DMS114 treated with DMSO at 0.1 percent for 48 hours (cell line): ENCODE measurements around the gene CCR2.
"Not testable (repeated sequence)": the region's sequence is repeated elsewhere in the genome, so short reads cannot be mapped to it uniquely, and the experiment has no call there.

ENCODE experiments used
- DNase-seq: peaks from one replicate; lab custom pipeline; 2025; ENCODE audit not compliant: unreplicated experiment; lab: John Stamatoyannopoulos, UW

CCR2 gene

DNA sequence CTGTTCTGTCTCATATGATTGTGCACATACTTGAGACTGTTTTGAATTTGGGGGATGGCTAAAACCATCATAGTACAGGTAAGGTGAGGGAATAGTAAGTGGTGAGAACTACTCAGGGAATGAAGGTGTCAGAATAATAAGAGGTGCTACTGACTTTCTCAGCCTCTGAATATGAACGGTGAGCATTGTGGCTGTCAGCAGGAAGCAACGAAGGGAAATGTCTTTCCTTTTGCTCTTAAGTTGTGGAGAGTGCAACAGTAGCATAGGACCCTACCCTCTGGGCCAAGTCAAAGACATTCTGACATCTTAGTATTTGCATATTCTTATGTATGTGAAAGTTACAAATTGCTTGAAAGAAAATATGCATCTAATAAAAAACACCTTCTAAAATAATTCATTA, 21.9 kb downstream of the CCR2 start:
- no peak for DNase-seq

- DNase-seq, result peak; percentile 45
Observed at GRCh38 chr3:46378426-46378942, 24.6 kb downstream of the CCR2 start.

GRCh38 chr3:46380471-46381221, 26.7 kb downstream of the CCR2 start:
- DNase-seq, result no peak

DNA sequence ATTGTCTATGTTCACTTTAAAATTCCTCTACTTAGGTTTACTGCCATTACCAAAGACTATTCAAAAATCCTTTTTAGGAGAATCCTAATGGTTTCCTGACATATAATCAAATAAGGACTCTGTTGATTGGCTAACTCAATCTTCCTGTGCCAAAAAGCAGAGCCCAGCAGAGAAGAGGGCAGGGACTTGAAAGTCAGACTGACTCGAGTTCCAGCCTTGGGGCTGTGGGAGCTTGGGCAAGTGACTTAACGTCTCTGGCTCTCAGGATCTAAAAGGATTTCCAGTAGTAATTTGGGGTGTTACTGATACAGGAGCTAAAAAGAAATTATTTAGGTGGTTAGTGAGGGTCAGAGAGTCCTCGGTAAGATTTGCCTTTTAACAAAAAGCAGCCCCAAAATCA, 27.7 kb downstream of the CCR2 start:
- DNase-seq, result no peak

DNA sequence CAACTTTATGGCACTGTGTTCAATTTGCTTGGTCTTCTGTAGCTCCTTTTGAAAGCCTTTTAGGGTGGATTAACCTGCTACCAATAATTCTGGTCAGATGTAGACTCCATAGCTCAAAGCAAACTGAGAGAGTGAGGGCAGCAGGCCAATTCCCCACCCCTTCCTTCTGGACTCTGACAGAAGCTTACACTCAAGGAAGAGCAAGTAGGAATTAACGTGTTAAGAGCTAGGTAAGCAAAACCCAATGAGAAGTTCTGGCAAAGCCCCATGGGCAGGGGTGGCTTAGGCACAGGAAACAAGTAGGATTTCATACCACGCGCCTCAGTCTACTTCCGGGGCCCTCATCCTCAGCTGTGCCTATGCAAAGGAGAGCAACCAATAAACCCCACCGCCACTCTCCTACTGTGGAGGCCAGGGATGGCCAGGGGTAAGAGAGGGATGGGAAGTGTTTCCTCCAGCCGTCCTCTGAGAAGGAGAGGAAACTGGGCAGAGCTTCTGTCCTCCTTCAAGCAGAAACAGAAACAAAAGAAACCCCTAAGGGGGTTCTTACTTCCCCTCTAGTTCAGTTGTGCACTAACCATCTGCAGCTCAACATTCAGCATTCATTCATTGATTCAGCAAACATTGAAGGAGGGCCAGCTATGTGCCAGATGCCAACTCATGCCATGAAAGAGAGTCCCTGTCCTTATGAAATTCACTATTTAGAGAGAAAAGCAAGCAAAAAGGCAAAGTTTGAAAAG, 29.5 kb downstream of the CCR2 start:
- no peak for DNase-seq

GRCh38 chr3:46383951-46384330, 30.0 kb downstream of the CCR2 start:
- no peak for DNase-seq

GRCh38 chr3:46386205-46386604, 32.3 kb downstream of the CCR2 start:
- DNase-seq, result no peak

DNA sequence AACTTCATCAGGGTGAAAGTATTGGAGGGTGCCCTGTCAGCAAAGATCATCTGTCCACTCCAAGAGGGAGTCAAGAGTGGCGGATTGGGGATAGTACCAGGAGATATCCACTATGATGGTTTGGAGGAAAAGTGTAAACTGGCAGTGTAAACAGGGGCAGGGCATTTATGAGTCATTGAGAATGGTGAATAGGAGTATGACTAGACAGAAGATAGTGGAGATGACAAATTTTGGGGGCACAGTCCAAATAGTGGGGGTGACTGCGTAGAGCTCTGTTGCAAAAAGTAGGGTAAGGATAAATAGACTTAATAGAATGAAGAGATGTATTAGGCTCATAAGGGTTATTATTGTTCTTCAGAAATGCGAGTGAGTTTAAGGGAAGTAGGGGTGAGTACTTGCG, 34.9 kb downstream of the CCR2 start:
- not testable (repeated sequence) for DNase-seq

DNA sequence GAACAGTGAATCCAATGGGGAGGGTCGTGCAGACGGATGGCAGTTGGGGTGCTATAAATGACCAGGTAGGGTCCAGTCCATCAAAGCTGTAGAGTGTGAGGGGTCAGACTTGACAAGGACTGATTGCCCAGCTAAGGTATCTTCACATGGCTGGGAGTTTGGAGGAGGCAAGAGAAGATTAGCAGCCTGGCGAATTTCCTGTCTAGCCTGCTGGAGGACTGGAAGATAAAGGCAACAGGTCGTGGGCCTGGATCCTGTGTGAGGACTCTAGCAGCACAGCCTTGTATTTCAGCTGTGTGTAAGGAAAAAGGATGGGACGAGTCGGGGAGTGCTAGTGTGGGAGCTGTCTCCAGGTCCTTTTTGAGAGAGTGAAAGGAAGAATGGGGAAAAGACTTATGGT, 35.4 kb downstream of the CCR2 start:
- DNase-seq, result no peak

- DNase-seq, result not testable (repeated sequence)
Observed at GRCh38 chr3:46391526-46391925, 37.6 kb downstream of the CCR2 start.

GRCh38 chr3:46393011-46393410, 39.1 kb downstream of the CCR2 start:
- no peak for DNase-seq

DNA sequence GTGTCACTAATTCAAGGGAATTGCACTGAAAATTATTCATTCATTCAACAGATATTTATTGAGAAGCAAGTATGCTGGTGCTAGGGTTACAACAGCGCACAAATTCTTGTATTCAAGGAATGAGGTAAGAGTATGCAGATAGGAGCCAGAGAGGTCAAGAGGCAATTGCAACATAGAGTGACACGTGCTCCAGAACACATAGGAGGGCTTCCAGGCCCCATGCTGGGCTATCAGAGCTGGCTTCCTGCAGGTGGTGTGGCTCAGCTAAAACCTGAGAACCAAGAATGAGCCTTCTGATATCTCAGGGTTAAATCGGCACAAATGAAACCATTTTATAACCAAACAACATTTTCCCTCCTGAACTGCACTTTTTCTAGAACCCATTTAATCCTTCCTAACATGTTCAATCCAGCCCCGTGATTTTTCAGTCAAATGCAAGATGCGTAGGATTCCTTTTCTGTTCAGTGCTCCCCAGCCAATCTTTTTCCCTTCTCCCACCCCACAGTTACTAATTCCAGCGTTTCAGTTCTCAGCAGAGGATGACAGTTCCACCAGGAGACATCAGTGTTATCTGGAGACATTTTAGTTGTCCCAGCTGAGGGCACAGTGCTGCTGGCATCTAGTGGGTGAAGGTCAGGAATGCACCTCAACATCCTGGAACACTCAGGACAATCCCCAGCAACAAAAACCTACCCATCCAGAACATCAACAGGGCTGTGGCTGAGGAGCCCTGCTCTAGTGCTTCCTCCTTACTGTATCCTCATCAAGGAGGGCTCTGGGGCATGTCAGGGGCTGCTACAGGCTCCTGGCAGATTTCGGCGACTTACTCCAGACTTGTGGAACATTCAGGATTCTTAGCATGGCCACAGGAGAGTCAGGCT, 39.9 kb downstream of the CCR2 start:
- no peak for DNase-seq

- DNase-seq, result no peak
Observed at GRCh38 chr3:46395210-46395661, 41.3 kb downstream of the CCR2 start.

- no peak for DNase-seq
Observed at GRCh38 chr3:46395766-46396530, 42.0 kb downstream of the CCR2 start.

DNA sequence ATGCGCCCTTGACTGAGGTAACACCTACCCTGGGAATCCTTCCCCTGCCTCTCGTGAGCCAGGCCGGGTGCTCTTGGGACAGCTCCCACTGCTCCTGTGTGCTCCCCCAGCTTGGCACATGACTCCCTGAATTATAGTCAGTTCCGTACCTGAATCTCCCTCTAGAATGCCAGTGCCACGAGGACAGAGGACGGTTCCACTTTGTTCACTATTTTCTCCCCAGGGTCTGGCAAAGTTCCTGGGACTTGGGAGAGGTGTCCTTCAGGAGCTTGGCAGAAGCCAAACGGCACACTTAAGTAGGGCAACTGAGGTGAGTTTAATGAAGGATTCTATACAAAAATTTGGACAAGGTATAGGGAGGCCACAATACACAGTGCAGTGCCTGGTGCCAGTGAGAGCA, 43.2 kb downstream of the CCR2 start:
- no peak for DNase-seq

GRCh38 chr3:46398186-46398955, 44.5 kb downstream of the CCR2 start:
- no peak for DNase-seq

- no peak for DNase-seq
Observed at GRCh38 chr3:46399098-46399497, 45.2 kb downstream of the CCR2 start.

DNA sequence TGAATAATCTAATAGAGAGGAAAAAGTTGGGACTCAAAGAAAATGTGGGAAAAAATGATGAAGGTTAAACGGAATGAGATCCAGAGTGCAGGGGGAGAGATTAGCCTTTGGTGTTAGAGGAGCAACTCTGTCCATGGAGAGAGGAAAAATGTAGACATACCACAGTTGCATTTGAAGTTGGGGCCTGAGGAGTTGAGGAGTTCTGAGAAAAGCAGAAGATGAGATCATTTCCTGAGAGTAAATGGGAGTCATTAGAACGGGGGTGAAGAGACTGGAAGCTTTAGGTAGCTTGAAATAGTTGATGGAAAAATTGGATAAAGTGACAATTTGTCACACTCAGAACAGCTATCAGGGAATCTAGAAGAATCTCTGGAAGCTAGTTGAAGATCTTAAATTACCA, 45.6 kb downstream of the CCR2 start:
- DNase-seq, result no peak

DNA sequence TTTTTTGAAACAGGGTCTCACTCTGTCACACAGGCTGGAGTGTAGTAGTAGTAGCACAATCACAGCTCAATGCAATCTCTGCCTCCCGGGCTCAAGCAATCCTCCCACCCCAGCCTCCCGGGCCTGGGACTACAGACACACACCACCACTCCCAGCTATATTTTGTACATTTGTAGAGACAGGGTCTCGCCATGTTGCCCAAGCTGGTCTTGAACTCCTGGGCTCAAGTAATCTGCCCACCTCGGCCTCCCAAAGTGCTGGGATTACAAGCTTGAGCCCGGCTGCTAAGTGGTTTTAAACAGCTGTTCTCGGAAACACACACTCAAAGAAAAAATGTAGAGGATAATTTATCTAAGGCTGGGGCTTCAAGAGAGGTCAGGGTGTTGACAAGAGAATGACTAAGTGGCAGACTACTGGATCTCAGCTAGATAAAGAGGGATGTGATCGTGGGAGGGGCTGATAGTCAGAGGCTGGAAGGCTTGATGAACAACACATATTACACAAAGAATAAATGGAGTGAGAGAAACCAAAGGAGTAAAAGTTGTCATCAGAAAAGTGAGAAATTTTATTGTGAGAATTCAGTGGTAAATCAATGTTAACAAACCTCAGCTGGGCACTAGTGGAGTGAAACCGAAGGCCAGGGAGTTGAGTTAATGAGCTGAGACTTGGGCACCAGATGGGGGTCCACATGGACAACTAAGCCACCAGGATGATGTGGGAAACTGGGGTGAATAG, 46.3 kb downstream of the CCR2 start:
- no peak for DNase-seq
